Prostate gland (tissue), 2 donors: ENCODE results near the gene SLC1A1. TPM values are rescaled to one million over a fixed set of nuclear protein-coding genes. Genes with fewer than 3 reads are reported as not detected.

Source experiments
- DNase-seq: peaks from one replicate; pipeline ENCODE4 v3.0.0-alpha.2; 2019; ENCODE audit warnings: low spot score
- H3K27ac ChIP-seq, 2 donors: fragments of 200-600 bp; sonication (generic); 2 replicates each; pipeline ENCODE4 v1.5.1; 2017 to 2019
- H3K27me3 ChIP-seq: fragments of 200-600 bp; sonication (generic); replicated peaks from 2 replicates; pipeline ENCODE4 v1.5.1; 2019; ENCODE audit not compliant: insufficient read depth
- H3K36me3 ChIP-seq, 2 donors: fragments of 200-600 bp; sonication (generic); 1 replicate in 1 of 2; 2 replicates in 1 of 2; pipeline versions ENCODE4 v1.5.1 to v1.8.1; 2017 to 2019
- H3K4me1 ChIP-seq: fragments of 200-600 bp; sonication (generic); replicated peaks from 2 replicates; pipeline ENCODE4 v1.5.1; 2019
- H3K4me3 ChIP-seq, 2 donors: fragments of 200-600 bp; sonication (generic); 2 replicates each; pipeline ENCODE4 v1.5.1; 2017 to 2019
- H3K9me3 ChIP-seq: fragments of 200-600 bp; sonication (generic); 2 replicates; pipeline ENCODE4 v1.5.1; 2017
- CTCF ChIP-seq, 4 experiments: fragments of 200-600 bp in 2 of 4; fragments of 450-650 bp in 2 of 4; sonication (generic) in 2 of 4; IDR thresholded peaks; 1 replicate in 3 of 4; 2 replicates in 1 of 4; pipeline ENCODE4 v1.5.1; 2016 to 2019; ENCODE audit warnings: antibody characterized with exemption in 4 of 4, mild to moderate bottlenecking in 2 of 4, moderate library complexity in 2 of 4
- POLR2A ChIP-seq: fragments of 450-650 bp; IDR thresholded peaks from one replicate; pipeline ENCODE4 v1.6.1; 2016; ENCODE audit warnings: antibody characterized with exemption, mild to moderate bottlenecking
- POLR2AphosphoS5 ChIP-seq: sonication (generic); formaldehyde crosslinking; IDR thresholded peaks from one replicate; pipeline ENCODE4 v1.6.1; 2017; ENCODE audit warnings: antibody characterized with exemption
- WGBS: methylation state at CpG from one replicate; pipeline ENCODE4 v1.1.5; 2018; 5-methylcytosine and 5-hydroxymethylcytosine counted together
- intact Hi-C: fragments of 100-400 bp; cut with DNase I; formaldehyde crosslinking; loops from one replicate; pipeline ENCODE4 v1.14.2; 2022
- total RNA-seq, 2 donors: library from RNA; depleted of rRNA; stranded (reverse); fragments of >200 nt; gene quantifications; one replicate each; pipeline ENCODE4 v1.1.0, GENCODE V29; 2016

Gene SLC1A1
- total RNA-seq, 2 donors from 2014 or later: 2.9 to 13.1 TPM

DNA sequence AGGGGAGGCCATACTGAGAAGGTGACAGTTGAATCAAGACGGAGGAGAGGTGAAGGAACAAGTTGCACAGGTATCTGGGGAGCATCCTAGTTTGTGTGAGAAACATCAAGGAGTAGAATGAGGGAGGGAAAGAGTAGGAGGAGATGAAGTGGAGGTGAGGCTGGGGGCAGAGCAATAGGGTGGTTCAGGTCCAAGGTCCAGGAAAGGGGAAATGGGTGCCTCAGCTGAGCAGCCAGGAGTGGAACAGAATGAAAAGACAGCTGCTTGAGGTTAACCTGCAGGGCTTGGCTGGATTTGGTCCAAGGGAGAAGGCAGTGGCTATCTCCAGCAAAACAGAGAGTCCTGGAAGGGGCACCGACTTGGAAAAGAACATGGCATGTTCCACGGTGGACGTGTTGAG lies 5.3 kb downstream of the SLC1A1 start:
- TF ChIP-seq POLR2A (no peak), POLR2AphosphoS5 (no peak), CTCF (IDR thresholded peaks at IDR 0.05) (no peak)
- DNase-seq: no peak
- Histone ChIP-seq H3K27me3 (no peaks in the 10 kb centered on the region), H3K36me3 (no peaks in the 10 kb centered on the region), H3K4me1 (no peaks in the 10 kb centered on the region), H3K9me3 (no peaks in the 10 kb centered on the region), H3K4me3 (no peak overlapping the region), H3K27ac (no peak overlapping the region)
- 94% methylated on average over 4 of the region's 4 CpGs for WGBS
- intact Hi-C loops: no loop called here

DNA sequence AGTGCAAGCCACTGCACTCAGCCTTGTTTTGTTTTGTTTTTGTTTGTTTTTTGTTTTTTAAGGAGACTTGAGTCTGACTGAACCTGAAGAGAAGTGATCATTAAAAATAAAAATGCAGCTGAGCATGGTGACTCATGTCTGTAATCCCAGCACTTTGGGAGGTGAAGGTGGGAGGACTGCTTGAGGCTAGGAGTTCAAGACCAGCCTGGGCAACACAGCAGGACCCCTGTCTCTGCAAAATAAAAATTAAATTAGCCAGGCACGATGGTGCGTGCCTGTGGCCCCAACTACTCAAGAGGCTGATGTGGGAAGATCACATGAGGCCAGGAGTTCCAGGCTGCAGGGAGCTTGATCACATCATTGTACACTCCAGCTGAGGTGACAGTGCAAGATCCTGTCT lies 6.2 kb downstream of the SLC1A1 start:
- intact Hi-C loops: no loop called here
- no peaks in the 10 kb centered on the region for H3K9me3 ChIP-seq
- no peaks in the 10 kb centered on the region for H3K36me3 ChIP-seq
- H3K4me1 ChIP-seq: no peaks in the 10 kb centered on the region
- no peak overlapping the region for H3K4me3 ChIP-seq
- H3K27ac ChIP-seq: no peak overlapping the region
- H3K27me3 ChIP-seq: no peaks in the 10 kb centered on the region
- WGBS: 93% methylated on average over 2 of the region's 2 CpGs
- no peak for DNase-seq
- no peak for TF ChIP-seq CTCF (IDR thresholded peaks at IDR 0.05)
- no peak for TF ChIP-seq POLR2A
- TF ChIP-seq POLR2AphosphoS5: no peak

DNA sequence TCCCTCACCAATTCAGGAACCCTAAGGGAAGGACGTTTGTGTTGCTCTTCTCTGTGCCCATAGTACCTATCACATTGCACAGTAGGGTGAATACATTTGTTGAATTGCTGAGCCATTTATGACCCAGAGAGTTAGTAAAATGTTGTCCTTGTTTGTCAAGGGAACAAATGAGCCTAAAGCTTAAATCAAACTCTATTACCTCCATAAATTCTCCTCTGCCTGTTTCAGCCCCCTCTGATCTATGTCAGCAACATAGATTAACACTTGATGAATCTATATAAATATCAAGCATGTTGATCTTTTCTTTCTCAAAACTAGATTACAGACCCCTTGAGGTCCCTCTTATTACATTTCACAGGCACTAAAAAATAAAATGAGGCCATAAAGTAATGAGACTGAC lies 7.1 kb downstream of the SLC1A1 start:
- no peaks in the 10 kb centered on the region for H3K4me1 ChIP-seq
- intact Hi-C loops: no loop called here
- 0% methylated on average over 1 of the region's 1 CpG for whole genome bisulfite sequencing

GRCh38 chr9:4497855-4498254 lies 7.6 kb downstream of the SLC1A1 start:
- no peak for TF ChIP-seq CTCF (IDR thresholded peaks at IDR 0.05)
- no peak for TF ChIP-seq POLR2A
- Histone ChIP-seq H3K36me3 (no peaks in the 10 kb centered on the region), H3K4me1 (no peaks in the 10 kb centered on the region), H3K4me3 (no peak overlapping the region), H3K27me3 (no peaks in the 10 kb centered on the region), H3K27ac (no peak overlapping the region), H3K9me3 (no peaks in the 10 kb centered on the region)
- no peak for DNase-seq
- intact Hi-C loops: no loop called here
- WGBS: 14% methylated on average over 1 of the region's 1 CpG

More for the DNA sequence above, 7.1 kb downstream of the SLC1A1 start:
- TF ChIP-seq POLR2AphosphoS5 (no peak), POLR2A (no peak), CTCF (IDR thresholded peaks at IDR 0.05) (no peak)
- Histone ChIP-seq H3K27me3 (no peaks in the 10 kb centered on the region), H3K9me3 (no peaks in the 10 kb centered on the region), H3K36me3 (no peaks in the 10 kb centered on the region), H3K27ac (no peak overlapping the region), H3K4me3 (no peak overlapping the region)
- DNase-seq: no peak

GRCh38 chr9:4499917-4500316 lies 9.6 kb downstream of the SLC1A1 start:
- Histone ChIP-seq H3K9me3 (no peaks in the 10 kb centered on the region), H3K27me3 (no peaks in the 10 kb centered on the region), H3K4me3 (no peak overlapping the region), H3K36me3 (no peaks in the 10 kb centered on the region), H3K4me1 (no peaks in the 10 kb centered on the region), H3K27ac (no peak overlapping the region)
- TF ChIP-seq POLR2AphosphoS5: no peak
- TF ChIP-seq CTCF (IDR thresholded peaks at IDR 0.05): no peak
- no peak for TF ChIP-seq POLR2A
- WGBS: 37% methylated on average over 7 of the region's 7 CpGs
- intact Hi-C loops: no loop called here
- DNase-seq: no peak
